Sigmoid colon (tissue), 4 donors: ENCODE data around the gene FHOD3.

ENCODE experiments used
- CTCF ChIP-seq, 4 experiments: fragments of 450-650 bp in 3 of 4; fragments of 200-600 bp in 1 of 4; IDR thresholded peaks; one replicate each; pipeline ENCODE4 v1.5.1; 2016 to 2019; ENCODE audit warnings: antibody characterized with exemption in 4 of 4, mild to moderate bottlenecking in 3 of 4, moderate library complexity in 2 of 4
- POLR2A ChIP-seq, 2 donors: fragments of 450-650 bp; IDR thresholded peaks; one replicate each; pipeline ENCODE4 v1.6.1; 2016; ENCODE audit warnings: antibody characterized with exemption in 2 of 2, mild to moderate bottlenecking in 2 of 2, moderate library complexity in 2 of 2
- POLR2AphosphoS5 ChIP-seq, 4 donors: sonication (generic); formaldehyde crosslinking; IDR thresholded peaks; one replicate each; pipeline ENCODE4 v1.6.1; 2017; ENCODE audit warnings: antibody characterized with exemption in 4 of 4

GRCh38 chr18:36341944-36342343 is 44.4 kb downstream of the FHOD3 start:
- no peak for TF ChIP-seq POLR2A (IDR thresholded peaks at IDR 0.05)
- TF ChIP-seq CTCF (IDR thresholded peaks at IDR 0.05): no peak
- no peak for TF ChIP-seq POLR2AphosphoS5 (IDR thresholded peaks at IDR 0.05)
